Effector memory CD8-positive, alpha-beta T cell (primary cell): Measurements from ENCODE around the gene VMO1.
"Not testable (repeated sequence)": the region's sequence is repeated elsewhere in the genome, so short reads cannot be mapped to it uniquely, and the experiment has no call there.

ENCODE experiments used
- ATAC-seq: fragments of 150-1000 bp; cut with Tn5 transposase; replicated peaks from 2 replicates; pipeline ENCODE4 v1.10.0; 2021; ENCODE audit warnings: mild to moderate bottlenecking, moderate library complexity
- DNase-seq, 3 experiments: peaks; one replicate each; pipeline ENCODE4 v3.0.0; 2021
- H3K27ac Mint-ChIP-seq, 2 donors: one replicate each; pipeline ENCODE4 v1.8.0; 2022; ENCODE audit warnings: mild to moderate bottlenecking in 2 of 2, mixed read lengths in 2 of 2, moderate library complexity in 2 of 2
- H3K27me3 Mint-ChIP-seq, 2 donors: one replicate each; pipeline ENCODE4 v1.8.0; 2022; ENCODE audit warnings: mixed read lengths in 2 of 2
- H3K36me3 Mint-ChIP-seq: one replicate; pipeline ENCODE4 v1.8.0; 2022; ENCODE audit warnings: mild to moderate bottlenecking, moderate library complexity, mixed read lengths; ENCODE audit not compliant: insufficient read depth
- H3K4me1 Mint-ChIP-seq, 2 donors: one replicate each; pipeline ENCODE4 v1.8.0; 2022; ENCODE audit warnings: low read depth in 2 of 2, mixed read lengths in 2 of 2
- H3K4me3 Mint-ChIP-seq, 2 donors: one replicate each; pipeline ENCODE4 v1.8.0; 2022; ENCODE audit warnings: mild to moderate bottlenecking in 2 of 2, mixed read lengths in 2 of 2, moderate library complexity in 2 of 2
- H3K9me3 Mint-ChIP-seq, 2 donors: one replicate each; pipeline ENCODE4 v1.8.0; 2022; ENCODE audit warnings: mixed read lengths in 2 of 2
- total RNA-seq, 9 experiments: gene quantifications; one replicate each; lab custom pipeline; 2026; lab: John Stamatoyannopoulos, UW

VMO1 gene
- 0 to 0.29 (median 0.12) reads per million in 9 experiments for total RNA-seq

GRCh38 chr17:4786106-4786511, at the start of gene VMO1:
Gene VMO1, minus strand, starts transcription at chr17:4786364. Its CDS starts 12 bp downstream, at chr17:4786352.
- DNase-seq (no peak), ATAC-seq (no peak)
- Mint-ChIP-seq H3K27ac (no peak within 1 kb of the TSS), H3K9me3 (no peaks in the 10 kb centered on the region), H3K4me1 (peaks cover 19 to 21% of the 10 kb centered on the region in 2 donors), H3K27me3 (peaks cover 32 to 58% of the 10 kb centered on the region in 2 donors), H3K4me3 (peak within 1 kb of the TSS; percentile 31 to 33), H3K36me3 (peaks cover 5% of the 10 kb centered on the region)

GRCh38 chr17:4834681-4835020, 48.5 kb upstream of the VMO1 start:
- no peak for ATAC-seq
- Mint-ChIP-seq H3K36me3 (peaks cover 11% of the 10 kb centered on the region), H3K9me3 (no peaks in the 10 kb centered on the region), H3K4me1 (peaks cover 36 to 42% of the 10 kb centered on the region in 2 donors), H3K27ac (peak overlapping the region; percentile 81 to 87), H3K4me3 (peak overlapping the region; percentile 87 to 93), H3K27me3 (no peaks in the 10 kb centered on the region)
- no peak for DNase-seq

GRCh38 chr17:4833941-4834680, 47.9 kb upstream of the VMO1 start:
- Mint-ChIP-seq H3K4me3 (peak overlapping the region; percentile 87 to 93), H3K4me1 (peaks cover 31 to 36% of the 10 kb centered on the region in 2 donors)

GRCh38 chr17:4833178-4833940, 47.2 kb upstream of the VMO1 start, which contains the start of gene MINK1:
Gene MINK1, plus strand, starts transcription at chr17:4833340. Its CDS starts 244 bp downstream, at chr17:4833584.
- DNase-seq (peak; percentile 80 to 86 (median 81)), ATAC-seq (peak; percentile 87)
- Mint-ChIP-seq H3K4me1 (peaks cover 30 to 34% of the 10 kb centered on the region in 2 donors), H3K27me3 (peaks cover 0 to 6% of the 10 kb centered on the region in 2 donors), H3K36me3 (peaks cover 14% of the 10 kb centered on the region), H3K9me3 (no peaks in the 10 kb centered on the region), H3K27ac (peak within 1 kb of the TSS; percentile 83 to 87), H3K4me3 (peak within 1 kb of the TSS; percentile 87 to 93)

More at GRCh38 chr17:4833941-4834680, 47.9 kb upstream of the VMO1 start:
- Mint-ChIP-seq H3K27ac (peak overlapping the region; percentile 81 to 87), H3K27me3 (no peaks in the 10 kb centered on the region), H3K9me3 (no peaks in the 10 kb centered on the region), H3K36me3 (peaks cover 11% of the 10 kb centered on the region)
- no peak for ATAC-seq
- peak in 1 of 3 experiments; percentile 7 for DNase-seq

- not testable (repeated sequence) for DNase-seq, H3K9me3 Mint-ChIP-seq, H3K27me3 Mint-ChIP-seq
- H3K36me3 Mint-ChIP-seq: peaks cover 13% of the 10 kb centered on the region
- peak overlapping the region; percentile 83 to 87 for H3K27ac Mint-ChIP-seq
- peak overlapping the region; percentile 87 to 93 for H3K4me3 Mint-ChIP-seq
- H3K4me1 Mint-ChIP-seq: peaks cover 29 to 30% of the 10 kb centered on the region in 2 donors
- peak; percentile 19 for ATAC-seq
Observed at GRCh38 chr17:4832829-4833177, 46.6 kb upstream of the VMO1 start.

GRCh38 chr17:4827399-4827798, 41.2 kb upstream of the VMO1 start:
- no peak for DNase-seq
- Mint-ChIP-seq H3K27ac (no peak overlapping the region), H3K27me3 (peaks cover 0 to 6% of the 10 kb centered on the region in 2 donors), H3K4me1 (no peaks in the 10 kb centered on the region), H3K9me3 (no peaks in the 10 kb centered on the region), H3K36me3 (peaks cover 3% of the 10 kb centered on the region), H3K4me3 (no peak overlapping the region)
- no peak for ATAC-seq

GRCh38 chr17:4823373-4824089, 37.4 kb upstream of the VMO1 start:
- Mint-ChIP-seq H3K4me3 (no peak overlapping the region), H3K4me1 (no peaks in the 10 kb centered on the region), H3K27ac (peak overlapping the region in 1 of 2 donors; percentile 55), H3K9me3 (no peaks in the 10 kb centered on the region), H3K36me3 (no peaks in the 10 kb centered on the region), H3K27me3 (peaks cover 0 to under 1% of the 10 kb centered on the region in 2 donors)
- ATAC-seq (no peak), DNase-seq (no peak)

- H3K27me3 Mint-ChIP-seq: no peaks in the 10 kb centered on the region
- no peaks in the 10 kb centered on the region for H3K4me1 Mint-ChIP-seq
- H3K36me3 Mint-ChIP-seq: no peaks in the 10 kb centered on the region
- no peaks in the 10 kb centered on the region for H3K9me3 Mint-ChIP-seq
- no peak overlapping the region for H3K4me3 Mint-ChIP-seq
- DNase-seq (no peak), ATAC-seq (no peak)
- H3K27ac Mint-ChIP-seq: peak overlapping the region in 1 of 2 donors; percentile 55
Observed at GRCh38 chr17:4822835-4823234, 36.7 kb upstream of the VMO1 start.

- H3K27ac Mint-ChIP-seq: no peak overlapping the region
- no peaks in the 10 kb centered on the region for H3K4me1 Mint-ChIP-seq
- no peaks in the 10 kb centered on the region for H3K9me3 Mint-ChIP-seq
- DNase-seq (no peak), ATAC-seq (no peak)
- peaks cover 4% of the 10 kb centered on the region for H3K36me3 Mint-ChIP-seq
- no peaks in the 10 kb centered on the region for H3K27me3 Mint-ChIP-seq
- no peak overlapping the region for H3K4me3 Mint-ChIP-seq
Observed at GRCh38 chr17:4818276-4818675, 32.1 kb upstream of the VMO1 start.

- no peak for ATAC-seq
- Mint-ChIP-seq H3K27me3 (no peaks in the 10 kb centered on the region), H3K4me3 (no peak overlapping the region), H3K27ac (peak overlapping the region in 1 of 2 donors; percentile 44), H3K36me3 (peaks cover 4% of the 10 kb centered on the region), H3K9me3 (no peaks in the 10 kb centered on the region), H3K4me1 (no peaks in the 10 kb centered on the region)
- DNase-seq: no peak
Observed at GRCh38 chr17:4816826-4817225, 30.7 kb upstream of the VMO1 start.

- DNase-seq: no peak
- Mint-ChIP-seq H3K27ac (no peak overlapping the region), H3K9me3 (no peaks in the 10 kb centered on the region), H3K4me3 (no peak overlapping the region), H3K4me1 (no peaks in the 10 kb centered on the region), H3K36me3 (peaks cover 7% of the 10 kb centered on the region), H3K27me3 (no peaks in the 10 kb centered on the region)
- ATAC-seq: no peak
Observed at GRCh38 chr17:4815043-4815675, 29.0 kb upstream of the VMO1 start.

- Mint-ChIP-seq H3K27ac (peak overlapping the region in 1 of 2 donors; percentile 17), H3K27me3 (no peaks in the 10 kb centered on the region), H3K4me3 (no peak overlapping the region), H3K36me3 (peaks cover 7% of the 10 kb centered on the region), H3K9me3 (no peaks in the 10 kb centered on the region), H3K4me1 (peaks cover 4 to 7% of the 10 kb centered on the region in 2 donors)
- DNase-seq: no peak
- ATAC-seq: no peak
Observed at GRCh38 chr17:4812690-4813089, 26.5 kb upstream of the VMO1 start.

- H3K4me1 Mint-ChIP-seq: peaks cover 5 to 10% of the 10 kb centered on the region in 2 donors
- H3K27me3 Mint-ChIP-seq: no peaks in the 10 kb centered on the region
- DNase-seq (no peak), ATAC-seq (no peak)
- no peaks in the 10 kb centered on the region for H3K9me3 Mint-ChIP-seq
- no peak overlapping the region for H3K27ac Mint-ChIP-seq
- no peak overlapping the region for H3K4me3 Mint-ChIP-seq
- peaks cover 7% of the 10 kb centered on the region for H3K36me3 Mint-ChIP-seq
Observed at GRCh38 chr17:4811471-4811870, 25.3 kb upstream of the VMO1 start.
